GM12878 (cell line): ENCODE data around the gene RNFT2.

Experiments
- ATF3 ChIP-seq: IDR thresholded peaks from 2 replicates; pipeline ENCODE4 v1.6.1; 2011; ENCODE audit warnings: low read depth, mild to moderate bottlenecking, low read length, moderate library complexity, borderline replicate concordance; ENCODE audit errors: extremely low read depth
- BHLHE40 ChIP-seq, 2 experiments: fragments of 450-650 bp in 1 of 2; IDR thresholded peaks; 2 replicates each; pipeline ENCODE4 v1.6.1; 2011 to 2017; ENCODE audit warnings: low read depth in 2 of 2, borderline replicate concordance in 1 of 2, improper control_type of control experiment in 1 of 2, low read length in 1 of 2, mild to moderate bottlenecking in 1 of 2
- FOXM1 ChIP-seq: IDR thresholded peaks from 2 replicates; pipeline ENCODE4 v1.6.1; 2012; ENCODE audit warnings: low read depth, mild to moderate bottlenecking, inconsistent platforms, low read length, moderate library complexity
- MAX ChIP-seq: IDR thresholded peaks from 2 replicates; pipeline ENCODE4 v1.6.1; 2012; ENCODE audit warnings: low read depth, low read length, improper control_type of control experiment
- NRF1 ChIP-seq: conservative IDR thresholded peaks from 2 replicates; pipeline ENCODE4 v1.6.1; 2011; ENCODE audit warnings: mild to moderate bottlenecking, low read depth, low read length, improper control_type of control experiment
- PAX5 ChIP-seq: IDR thresholded peaks from 2 replicates; pipeline ENCODE4 v1.6.1; 2011; ENCODE audit warnings: low read depth, low read length, borderline replicate concordance
- POLR2A ChIP-seq: IDR thresholded peaks from 2 replicates; pipeline ENCODE4 v1.6.1; 2011; ENCODE audit warnings: low read depth, mild to moderate bottlenecking, low read length
- SP1 ChIP-seq: IDR thresholded peaks from one replicate; pipeline ENCODE4 v1.6.1; 2011; ENCODE audit warnings: low read depth, low read length
- SPI1 ChIP-seq: IDR thresholded peaks from 2 replicates; pipeline ENCODE4 v1.6.1; 2011; ENCODE audit warnings: low read depth, mild to moderate bottlenecking, low read length, moderate library complexity, borderline replicate concordance; ENCODE audit not compliant: insufficient read depth
- ZSCAN29 ChIP-seq: fragments of 450-650 bp; IDR thresholded peaks from 2 replicates; pipeline ENCODE4 v1.6.1; 2017; ENCODE audit warnings: mild to moderate bottlenecking, moderate library complexity
- ZZZ3 ChIP-seq: IDR thresholded peaks from 2 replicates; pipeline ENCODE4 v1.6.1; 2011; ENCODE audit warnings: low read depth; ENCODE audit not compliant: control insufficient read depth, insufficient read length
- TF ChIP-seq, protein P1 (sequence below), 3 experiments: IDR thresholded peaks in 2 of 3; conservative IDR thresholded peaks in 1 of 3; 2 replicates each; pipeline ENCODE4 v1.5.1; 2011; ENCODE audit warnings: low read depth in 3 of 3, low read length in 3 of 3, mild to moderate bottlenecking in 3 of 3, control low read depth in 2 of 3, moderate library complexity in 2 of 3, inconsistent platforms in 1 of 3, mixed read lengths in 1 of 3; ENCODE audit not compliant: control insufficient read depth in 2 of 3, insufficient read depth in 1 of 3; ENCODE audit errors: extremely low read depth in 1 of 3

GRCh38 chr12:116863275-116863767 lies 125.2 kb downstream of the RNFT2 start:
- TF ChIP-seq, protein P1, sequence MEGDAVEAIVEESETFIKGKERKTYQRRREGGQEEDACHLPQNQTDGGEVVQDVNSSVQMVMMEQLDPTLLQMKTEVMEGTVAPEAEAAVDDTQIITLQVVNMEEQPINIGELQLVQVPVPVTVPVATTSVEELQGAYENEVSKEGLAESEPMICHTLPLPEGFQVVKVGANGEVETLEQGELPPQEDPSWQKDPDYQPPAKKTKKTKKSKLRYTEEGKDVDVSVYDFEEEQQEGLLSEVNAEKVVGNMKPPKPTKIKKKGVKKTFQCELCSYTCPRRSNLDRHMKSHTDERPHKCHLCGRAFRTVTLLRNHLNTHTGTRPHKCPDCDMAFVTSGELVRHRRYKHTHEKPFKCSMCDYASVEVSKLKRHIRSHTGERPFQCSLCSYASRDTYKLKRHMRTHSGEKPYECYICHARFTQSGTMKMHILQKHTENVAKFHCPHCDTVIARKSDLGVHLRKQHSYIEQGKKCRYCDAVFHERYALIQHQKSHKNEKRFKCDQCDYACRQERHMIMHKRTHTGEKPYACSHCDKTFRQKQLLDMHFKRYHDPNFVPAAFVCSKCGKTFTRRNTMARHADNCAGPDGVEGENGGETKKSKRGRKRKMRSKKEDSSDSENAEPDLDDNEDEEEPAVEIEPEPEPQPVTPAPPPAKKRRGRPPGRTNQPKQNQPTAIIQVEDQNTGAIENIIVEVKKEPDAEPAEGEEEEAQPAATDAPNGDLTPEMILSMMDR (IDR thresholded peaks at IDR 0.05 in 2 of 3, conservative IDR thresholded peaks at IDR 0.05 in 1 of 3; ENCODE audit: control insufficient read depth in 2 of 3, extremely low read depth in 1 of 3, insufficient read depth in 1 of 3, low read depth in 3 of 3, low read length in 3 of 3): peak; percentile 28 to 69 (median 63)
- TF ChIP-seq POLR2A (no peak), SPI1 (no peak), ATF3 (no peak), BHLHE40 (IDR thresholded peaks at IDR 0.05; ENCODE audit: borderline replicate concordance in 1 of 2, low read depth in 2 of 2, low read length in 1 of 2) (no peak), PAX5 (no peak), ZSCAN29 (no peak), SP1 (no peak), ZZZ3 (no peak), FOXM1 (no peak), MAX (no peak), NRF1 (no peak)
